Measurements from ENCODE around the gene KRT81.

The KRT81 gene

GRCh38 chr12:52239767-52240166 is 51.6 kb downstream of the KRT81 start:
- TF ChIP-seq, protein P1, sequence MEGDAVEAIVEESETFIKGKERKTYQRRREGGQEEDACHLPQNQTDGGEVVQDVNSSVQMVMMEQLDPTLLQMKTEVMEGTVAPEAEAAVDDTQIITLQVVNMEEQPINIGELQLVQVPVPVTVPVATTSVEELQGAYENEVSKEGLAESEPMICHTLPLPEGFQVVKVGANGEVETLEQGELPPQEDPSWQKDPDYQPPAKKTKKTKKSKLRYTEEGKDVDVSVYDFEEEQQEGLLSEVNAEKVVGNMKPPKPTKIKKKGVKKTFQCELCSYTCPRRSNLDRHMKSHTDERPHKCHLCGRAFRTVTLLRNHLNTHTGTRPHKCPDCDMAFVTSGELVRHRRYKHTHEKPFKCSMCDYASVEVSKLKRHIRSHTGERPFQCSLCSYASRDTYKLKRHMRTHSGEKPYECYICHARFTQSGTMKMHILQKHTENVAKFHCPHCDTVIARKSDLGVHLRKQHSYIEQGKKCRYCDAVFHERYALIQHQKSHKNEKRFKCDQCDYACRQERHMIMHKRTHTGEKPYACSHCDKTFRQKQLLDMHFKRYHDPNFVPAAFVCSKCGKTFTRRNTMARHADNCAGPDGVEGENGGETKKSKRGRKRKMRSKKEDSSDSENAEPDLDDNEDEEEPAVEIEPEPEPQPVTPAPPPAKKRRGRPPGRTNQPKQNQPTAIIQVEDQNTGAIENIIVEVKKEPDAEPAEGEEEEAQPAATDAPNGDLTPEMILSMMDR (IDR thresholded peaks at IDR 0.05; ENCODE audit: poor library complexity, severe bottlenecking) = no peak
- DNase-seq (ENCODE audit: low spot score) = peak; percentile 14

DNA sequence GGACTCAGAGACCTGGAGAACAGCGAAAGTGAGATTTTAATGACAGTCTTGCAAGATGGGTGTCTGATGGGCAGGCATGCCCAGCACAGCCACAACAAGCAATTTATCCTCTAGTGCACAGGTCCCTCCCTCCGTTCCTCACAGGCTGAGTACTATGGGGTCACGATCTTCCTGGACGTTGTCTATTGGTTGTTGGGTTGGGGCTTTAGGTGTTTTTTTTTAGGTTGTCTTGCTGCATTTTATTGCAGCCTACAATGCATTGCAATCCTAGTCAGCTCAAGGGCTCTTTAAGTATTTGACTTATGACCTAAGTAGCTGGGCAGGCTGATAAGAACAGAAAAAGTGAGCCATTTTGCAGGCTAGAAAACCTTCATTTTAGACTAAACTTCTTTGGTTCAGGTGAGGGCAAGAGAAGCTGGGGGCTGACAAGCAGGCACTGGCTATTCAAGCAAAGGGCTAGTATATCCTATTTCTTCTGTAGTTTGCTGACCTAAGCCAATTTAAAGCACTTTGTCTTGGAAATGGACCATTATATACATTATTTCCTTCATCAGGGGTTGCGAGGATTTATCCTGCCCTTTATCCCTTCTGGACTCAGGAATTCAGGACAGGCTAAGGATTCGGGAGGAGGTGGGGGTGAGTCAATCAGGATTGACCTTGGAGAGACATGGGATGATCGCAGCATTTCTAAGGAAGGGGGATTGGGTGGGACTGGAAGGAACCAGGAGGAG is 52.3 kb downstream of the KRT81 start:
- TF ChIP-seq, protein P1 (IDR thresholded peaks at IDR 0.05; ENCODE audit: poor library complexity, severe bottlenecking) = no peak
- H3K36me3 ChIP-seq (ENCODE audit: low read depth) = peaks cover 96% of the 10 kb centered on the region
- no peak for ATAC-seq (ENCODE audit: low read depth)

More at GRCh38 chr12:52239767-52240166, 51.6 kb downstream of the KRT81 start:
- Histone ChIP-seq H3K4me1 (ENCODE audit: insufficient read depth, poor library complexity, severe bottlenecking) (peaks cover 78% of the 10 kb centered on the region), H3K27me3 (ENCODE audit: insufficient read depth, poor library complexity, severe bottlenecking) (no peaks in the 10 kb centered on the region), H3K36me3 (ENCODE audit: low read depth) (peaks cover 96% of the 10 kb centered on the region), H3K9me3 (ENCODE audit: severe bottlenecking) (no peaks in the 10 kb centered on the region), H3K4me3 (ENCODE audit: severe bottlenecking) (no peak overlapping the region), H3K27ac (ENCODE audit: poor library complexity, severe bottlenecking) (peak overlapping the region; percentile 99)
- no peak for ATAC-seq (ENCODE audit: low read depth)

GRCh38 chr12:52238207-52238840 is 53.0 kb downstream of the KRT81 start:
- H3K36me3 ChIP-seq (ENCODE audit: low read depth) = peaks cover 98% of the 10 kb centered on the region

More for the DNA sequence above, 52.3 kb downstream of the KRT81 start:
- Histone ChIP-seq H3K9me3 (ENCODE audit: severe bottlenecking) (no peaks in the 10 kb centered on the region), H3K27me3 (ENCODE audit: insufficient read depth, poor library complexity, severe bottlenecking) (no peaks in the 10 kb centered on the region), H3K4me1 (ENCODE audit: insufficient read depth, poor library complexity, severe bottlenecking) (peaks cover 73% of the 10 kb centered on the region), H3K4me3 (ENCODE audit: severe bottlenecking) (no peak overlapping the region), H3K27ac (ENCODE audit: poor library complexity, severe bottlenecking) (peak overlapping the region; percentile 99)
- DNase-seq (ENCODE audit: low spot score) = no peak

GRCh38 chr12:52236386-52237050 is 54.8 kb downstream of the KRT81 start:
- Histone ChIP-seq H3K9me3 (ENCODE audit: severe bottlenecking) (no peaks in the 10 kb centered on the region), H3K4me3 (ENCODE audit: severe bottlenecking) (no peak overlapping the region), H3K27me3 (ENCODE audit: insufficient read depth, poor library complexity, severe bottlenecking) (no peaks in the 10 kb centered on the region), H3K36me3 (ENCODE audit: low read depth) (peaks cover 82% of the 10 kb centered on the region), H3K27ac (ENCODE audit: poor library complexity, severe bottlenecking) (peak overlapping the region; percentile 99), H3K4me1 (ENCODE audit: insufficient read depth, poor library complexity, severe bottlenecking) (peaks cover 58% of the 10 kb centered on the region)
- DNase-seq (ENCODE audit: low spot score) = peak; percentile 26
- TF ChIP-seq, protein P1 (IDR thresholded peaks at IDR 0.05; ENCODE audit: poor library complexity, severe bottlenecking) = no peak
- no peak for ATAC-seq (ENCODE audit: low read depth)

More at GRCh38 chr12:52238207-52238840, 53.0 kb downstream of the KRT81 start:
- peaks cover 67% of the 10 kb centered on the region for H3K4me1 ChIP-seq (ENCODE audit: insufficient read depth, poor library complexity, severe bottlenecking)
- peak; percentile 0; the same call in 1 of the 3 replicates for ATAC-seq (ENCODE audit: low read depth)
- no peak for DNase-seq (ENCODE audit: low spot score)
- H3K4me3 ChIP-seq (ENCODE audit: severe bottlenecking) = no peak overlapping the region
- H3K27ac ChIP-seq (ENCODE audit: poor library complexity, severe bottlenecking) = peak overlapping the region; percentile 99
- TF ChIP-seq, protein P1 (IDR thresholded peaks at IDR 0.05; ENCODE audit: poor library complexity, severe bottlenecking) = no peak
- H3K27me3 ChIP-seq (ENCODE audit: insufficient read depth, poor library complexity, severe bottlenecking) = no peaks in the 10 kb centered on the region
- no peaks in the 10 kb centered on the region for H3K9me3 ChIP-seq (ENCODE audit: severe bottlenecking)

All from RWPE2 (cell line).